SU-DHL-6 (cell line): ENCODE results near the gene NTF4.
"Not testable (repeated sequence)": the region's sequence is repeated elsewhere in the genome, so short reads cannot be mapped to it uniquely, and the experiment has no call there.

ENCODE experiments used
- H2AFZ ChIP-seq: fragments of 200-600 bp; sonication (generic); 2 replicates; pipeline ENCODE4 v1.6.1; 2014; ENCODE audit warnings: low read depth, mild to moderate bottlenecking, moderate library complexity, mixed read lengths, antibody characterized with exemption, low read length; ENCODE audit not compliant: severe bottlenecking
- H3F3A ChIP-seq: fragments of 200-600 bp; shearing (Covaris generic); 2 replicates; pipeline ENCODE4 v1.6.0; 2016; ENCODE audit warnings: antibody characterized with exemption, mild to moderate bottlenecking; ENCODE audit not compliant: insufficient read depth
- H3K27ac ChIP-seq: fragments of 200-600 bp; sonication (generic); 2 replicates; pipeline ENCODE4 v1.5.1; 2016; ENCODE audit warnings: low read depth, mild to moderate bottlenecking, low read length, moderate library complexity, mixed read lengths
- H3K27me3 ChIP-seq: fragments of 200-600 bp; sonication (generic), shearing (Covaris generic); 2 replicates; pipeline ENCODE4 v1.6.0; 2014; ENCODE audit warnings: mild to moderate bottlenecking, low read length
- H3K36me3 ChIP-seq: fragments of 200-600 bp; sonication (generic); 2 replicates; pipeline ENCODE4 v1.6.1; 2014; ENCODE audit warnings: mild to moderate bottlenecking, low read length, mixed read lengths
- H3K4me2 ChIP-seq: fragments of 300-600, 200-600 bp; shearing (Covaris generic), sonication (generic); 2 replicates; pipeline ENCODE4 v1.6.0; 2014; ENCODE audit warnings: low read length, low read depth, mild to moderate bottlenecking; ENCODE audit not compliant: poor library complexity, severe bottlenecking
- H3K4me3 ChIP-seq: fragments of 200-600 bp; sonication (generic); 2 replicates; pipeline ENCODE4 v1.5.1; 2014; ENCODE audit warnings: antibody characterized with exemption, low read length, mild to moderate bottlenecking, mixed read lengths; ENCODE audit not compliant: insufficient read depth, poor library complexity, severe bottlenecking
- H3K79me2 ChIP-seq: fragments of 200-600 bp; sonication (generic); 2 replicates; pipeline ENCODE4 v1.6.1; 2014; ENCODE audit warnings: mild to moderate bottlenecking, low read length, moderate library complexity; ENCODE audit not compliant: insufficient read depth
- H3K9ac ChIP-seq: fragments of 200-600 bp; sonication (generic); 2 replicates; pipeline ENCODE4 v1.7.0; 2014; ENCODE audit warnings: mild to moderate bottlenecking, low read length
- H3K9me2 ChIP-seq: fragments of 200-600 bp; sonication (generic); replicated peaks from 2 replicates; pipeline ENCODE4 v1.6.1; 2014; ENCODE audit warnings: low read length; ENCODE audit not compliant: insufficient read depth
- H3K9me3 ChIP-seq: fragments of 200-600 bp; sonication (generic); 2 replicates; pipeline ENCODE4 v1.6.1; 2014; ENCODE audit warnings: low read length, mixed read lengths; ENCODE audit not compliant: insufficient read depth
- H4K20me1 ChIP-seq: fragments of 200-600 bp; sonication (generic); 2 replicates; pipeline ENCODE4 v1.6.1; 2014; ENCODE audit warnings: low read depth, mild to moderate bottlenecking, antibody characterized with exemption, low read length, moderate library complexity, mixed read lengths
- EZH2phosphoT487 ChIP-seq: fragments of 200-600 bp; sonication (generic), shearing (Covaris generic); conservative IDR thresholded peaks from 2 replicates; pipeline ENCODE4 v1.6.1; 2018; ENCODE audit warnings: mild to moderate bottlenecking, antibody characterized with exemption, low read length, moderate library complexity, mixed read lengths
- TF ChIP-seq, protein P1 (sequence below): fragments of 200-600 bp; sonication (generic); IDR thresholded peaks from one replicate; pipeline ENCODE4 v1.5.1; 2017; ENCODE audit warnings: antibody characterized with exemption, mild to moderate bottlenecking, low read length, moderate library complexity; ENCODE audit not compliant: insufficient read depth, poor library complexity, severe bottlenecking

Gene NTF4

DNA sequence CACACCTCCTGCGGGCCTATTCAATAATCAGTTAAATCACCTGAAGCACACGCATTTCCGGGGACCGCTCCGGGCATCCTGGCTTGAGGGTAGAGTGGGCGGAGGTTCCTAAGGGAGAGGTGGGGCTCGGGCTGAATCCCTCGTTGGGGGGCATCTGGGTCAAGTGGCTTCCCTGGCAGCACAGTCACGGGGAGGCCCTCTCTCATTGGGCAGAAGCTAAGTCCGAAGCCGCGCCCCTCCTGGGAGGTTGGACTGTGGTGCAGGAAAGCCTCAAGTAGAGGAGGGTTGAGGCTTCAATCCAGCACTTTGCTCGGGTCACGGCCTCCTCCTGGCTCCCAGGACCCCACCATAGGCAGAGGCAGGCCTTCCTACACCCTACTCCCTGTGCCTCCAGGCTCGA lies 21.1 kb downstream of the NTF4 start, which contains the start of gene CGB5:
Gene CGB5, plus strand, starts transcription at position 301 of the 400 bp plus-strand sequence. CDS start 362 bp downstream, outside the sequence.
- not testable (repeated sequence) for H3K36me3 ChIP-seq, H3K4me2 ChIP-seq, H3K9me3 ChIP-seq, H3K9me2 ChIP-seq, H3K9ac ChIP-seq, H3K79me2 ChIP-seq, H4K20me1 ChIP-seq, H3K27ac ChIP-seq, H3K4me3 ChIP-seq, H3K27me3 ChIP-seq, H2AFZ ChIP-seq, H3F3A ChIP-seq

DNA sequence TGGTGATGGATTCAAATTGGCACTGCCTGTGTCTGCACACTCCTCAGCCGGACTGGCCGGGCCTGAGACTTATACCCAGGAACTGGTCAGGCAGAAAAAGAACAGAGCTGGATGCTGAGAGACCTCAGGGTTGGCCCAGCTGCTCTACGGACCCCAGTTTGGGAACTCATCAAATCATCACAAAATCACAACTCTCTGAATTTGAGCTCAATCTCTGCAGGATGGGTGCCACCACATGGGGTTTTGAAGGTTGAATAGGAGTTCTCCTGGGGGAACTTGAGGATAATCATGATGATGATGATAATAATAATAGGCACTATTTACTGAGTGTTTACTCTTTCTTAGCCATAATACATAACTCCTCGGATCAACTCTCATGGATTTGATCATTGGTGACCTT lies 22.0 kb downstream of the NTF4 start:
- H3K9me3 ChIP-seq, H3F3A ChIP-seq, H3K79me2 ChIP-seq, H4K20me1 ChIP-seq, H3K4me3 ChIP-seq, H3K27ac ChIP-seq, H3K9me2 ChIP-seq, H3K9ac ChIP-seq, H3K36me3 ChIP-seq, H2AFZ ChIP-seq, H3K4me2 ChIP-seq, H3K27me3 ChIP-seq: not testable (repeated sequence)

DNA sequence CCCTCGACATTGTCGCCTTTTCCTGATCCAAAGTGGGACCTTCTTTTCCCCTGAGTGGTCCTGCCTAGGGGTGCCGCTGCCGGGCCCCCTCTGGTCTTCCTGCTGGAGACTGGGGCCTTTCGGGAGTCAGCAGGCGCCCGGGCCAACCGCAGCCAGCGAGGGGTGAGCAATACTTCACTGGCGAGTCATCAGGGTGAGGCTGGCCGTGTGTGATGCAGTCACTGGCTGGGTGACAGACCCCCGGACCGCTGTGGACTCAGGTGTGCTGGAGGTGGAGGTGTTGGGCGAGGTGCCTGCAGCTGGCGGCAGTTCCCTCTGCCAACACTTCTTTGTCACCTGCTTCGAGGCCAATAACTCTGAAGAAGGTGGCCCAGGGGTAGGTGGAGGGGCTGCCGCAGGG lies 22.4 kb downstream of the NTF4 start:
- Histone ChIP-seq H4K20me1 (no peaks in the 10 kb centered on the region), H3K79me2 (no peaks in the 10 kb centered on the region), H3K9ac (no peak overlapping the region), H2AFZ (no peak overlapping the region), H3K27me3 (no peaks in the 10 kb centered on the region), H3K27ac (no peak overlapping the region), H3K4me3 (no peak overlapping the region), H3K4me2 (no peak overlapping the region), H3K9me2 (no peaks in the 10 kb centered on the region), H3F3A (no peaks in the 10 kb centered on the region), H3K36me3 (no peaks in the 10 kb centered on the region), H3K9me3 (no peaks in the 10 kb centered on the region)
- no peak for TF ChIP-seq EZH2phosphoT487
- TF ChIP-seq, protein P1, sequence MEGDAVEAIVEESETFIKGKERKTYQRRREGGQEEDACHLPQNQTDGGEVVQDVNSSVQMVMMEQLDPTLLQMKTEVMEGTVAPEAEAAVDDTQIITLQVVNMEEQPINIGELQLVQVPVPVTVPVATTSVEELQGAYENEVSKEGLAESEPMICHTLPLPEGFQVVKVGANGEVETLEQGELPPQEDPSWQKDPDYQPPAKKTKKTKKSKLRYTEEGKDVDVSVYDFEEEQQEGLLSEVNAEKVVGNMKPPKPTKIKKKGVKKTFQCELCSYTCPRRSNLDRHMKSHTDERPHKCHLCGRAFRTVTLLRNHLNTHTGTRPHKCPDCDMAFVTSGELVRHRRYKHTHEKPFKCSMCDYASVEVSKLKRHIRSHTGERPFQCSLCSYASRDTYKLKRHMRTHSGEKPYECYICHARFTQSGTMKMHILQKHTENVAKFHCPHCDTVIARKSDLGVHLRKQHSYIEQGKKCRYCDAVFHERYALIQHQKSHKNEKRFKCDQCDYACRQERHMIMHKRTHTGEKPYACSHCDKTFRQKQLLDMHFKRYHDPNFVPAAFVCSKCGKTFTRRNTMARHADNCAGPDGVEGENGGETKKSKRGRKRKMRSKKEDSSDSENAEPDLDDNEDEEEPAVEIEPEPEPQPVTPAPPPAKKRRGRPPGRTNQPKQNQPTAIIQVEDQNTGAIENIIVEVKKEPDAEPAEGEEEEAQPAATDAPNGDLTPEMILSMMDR = no peak

DNA sequence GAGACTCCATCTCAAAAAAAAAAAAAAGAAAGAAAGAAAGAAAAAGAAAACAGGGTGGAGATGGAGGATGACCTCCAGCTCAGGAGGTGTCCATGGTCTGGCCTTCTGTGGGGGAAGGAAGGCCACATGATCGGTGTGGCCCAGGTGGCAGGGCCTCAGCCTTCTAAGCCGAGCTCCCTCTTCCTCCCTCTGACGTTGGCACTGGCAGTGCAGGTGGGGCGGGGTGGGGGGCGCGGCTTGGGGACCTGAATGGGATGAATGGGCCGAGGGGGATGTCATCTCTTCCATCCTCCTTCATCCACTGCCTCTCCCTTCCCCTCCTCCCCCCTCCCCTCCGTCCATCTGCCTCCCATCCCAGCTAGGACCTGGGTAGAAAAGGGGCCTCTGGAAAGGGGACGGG lies 24.9 kb downstream of the NTF4 start:
- H3K79me2 ChIP-seq, H3K9me3 ChIP-seq, H3K27ac ChIP-seq, H2AFZ ChIP-seq, H3K4me3 ChIP-seq, H3K36me3 ChIP-seq, H3K27me3 ChIP-seq, H3K9ac ChIP-seq, H3K4me2 ChIP-seq, H4K20me1 ChIP-seq, H3F3A ChIP-seq, H3K9me2 ChIP-seq: not testable (repeated sequence)

DNA sequence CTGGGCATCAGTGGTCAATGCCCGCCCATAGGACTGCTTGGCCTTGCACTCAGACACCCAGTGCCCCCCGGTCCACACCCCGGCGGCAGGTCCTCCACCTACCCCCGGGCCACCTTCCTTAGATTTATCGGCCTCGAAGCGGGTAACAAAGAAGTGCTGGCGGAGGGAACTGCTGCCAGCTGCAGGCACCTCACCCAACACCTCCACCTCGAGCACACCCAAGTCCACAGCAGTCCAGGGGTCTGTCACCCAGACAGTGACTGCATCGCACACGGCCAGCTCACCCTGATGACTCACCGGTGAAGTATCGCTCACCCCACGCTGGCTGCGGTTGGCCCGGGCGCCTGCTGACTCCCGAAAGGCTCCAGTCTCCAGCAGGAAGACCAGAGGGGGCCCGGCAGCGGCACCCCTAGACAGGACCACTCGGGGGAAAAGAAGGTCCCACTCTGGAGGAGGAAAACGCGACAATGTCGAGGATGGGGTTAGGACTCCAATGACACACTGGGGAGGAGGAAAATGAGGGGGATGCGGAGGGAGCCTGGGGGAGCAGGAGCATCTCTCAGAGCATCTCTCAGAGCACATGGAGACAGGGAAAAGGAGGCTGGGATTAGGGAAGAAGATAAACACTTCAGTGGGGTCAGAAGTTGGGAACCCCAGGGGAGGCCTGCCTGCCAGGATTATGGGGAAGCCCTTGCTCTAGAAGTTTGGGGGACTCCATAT lies 25.9 kb downstream of the NTF4 start:
- not testable (repeated sequence) for H3K27me3 ChIP-seq, H3K9me2 ChIP-seq, H3K36me3 ChIP-seq, H3K4me3 ChIP-seq, H2AFZ ChIP-seq, H3K4me2 ChIP-seq, H3K9me3 ChIP-seq, H3F3A ChIP-seq, H3K79me2 ChIP-seq, H3K9ac ChIP-seq, H3K27ac ChIP-seq, H4K20me1 ChIP-seq

DNA sequence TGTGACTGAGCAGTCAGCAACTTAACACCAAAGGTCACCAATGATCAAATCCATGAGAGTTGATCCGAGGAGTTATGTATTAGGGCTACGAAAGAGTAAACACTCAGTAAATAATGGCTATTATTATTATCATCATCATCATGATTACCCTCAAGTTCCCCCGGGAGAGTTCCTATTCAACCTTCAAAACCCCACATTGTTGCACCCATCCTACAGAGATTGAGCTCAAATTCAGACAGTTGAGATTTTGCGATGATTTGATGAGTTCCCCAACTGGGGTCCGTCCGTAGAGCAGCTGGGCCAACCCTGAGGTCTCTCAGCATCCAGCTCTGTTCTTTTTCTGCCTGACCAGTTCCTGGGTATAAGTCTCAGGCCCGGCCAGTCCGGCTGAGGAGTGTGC lies 26.5 kb downstream of the NTF4 start:
- H3K9me3 ChIP-seq, H4K20me1 ChIP-seq, H3K79me2 ChIP-seq, H3K27me3 ChIP-seq, H3K4me3 ChIP-seq, H3K9ac ChIP-seq, H3K27ac ChIP-seq, H3F3A ChIP-seq, H3K9me2 ChIP-seq, H3K36me3 ChIP-seq, H2AFZ ChIP-seq, H3K4me2 ChIP-seq: not testable (repeated sequence)
